GM18502 (cell line): ENCODE results near the gene KCNQ1.
"Not testable (repeated sequence)": the region's sequence is repeated elsewhere in the genome, so short reads cannot be mapped to it uniquely, and the experiment has no call there.

Experiments used
- ATAC-seq: cut with Tn5 transposase; IDR thresholded peaks from one replicate; pipeline ENCODE4 v1.9.1; 2021; ENCODE audit warnings: mild to moderate bottlenecking; ENCODE audit not compliant: unreplicated experiment, poor library complexity

KCNQ1 gene

GRCh38 chr11:2489083-2489482 lies 44.3 kb downstream of the KCNQ1 start:
- ATAC-seq: no peak

GRCh38 chr11:2497951-2498350 lies 53.1 kb downstream of the KCNQ1 start:
- not testable (repeated sequence) for ATAC-seq

- no peak for ATAC-seq
Measured at GRCh38 chr11:2498750-2499149, 53.9 kb downstream of the KCNQ1 start.

- ATAC-seq: no peak
Measured at GRCh38 chr11:2507212-2507901, 62.5 kb downstream of the KCNQ1 start.

GRCh38 chr11:2507945-2508749 lies 63.3 kb downstream of the KCNQ1 start:
- ATAC-seq: no peak

- no peak for ATAC-seq
Measured at GRCh38 chr11:2508793-2509192, 64.0 kb downstream of the KCNQ1 start.

- ATAC-seq: no peak
Measured at GRCh38 chr11:2509481-2510001, 64.7 kb downstream of the KCNQ1 start.

- ATAC-seq: no peak
Measured at GRCh38 chr11:2510626-2511402, 66.0 kb downstream of the KCNQ1 start.

- ATAC-seq: no peak
Measured at GRCh38 chr11:2511421-2512369, 66.9 kb downstream of the KCNQ1 start.

- no peak for ATAC-seq
Measured at GRCh38 chr11:2512431-2513407, 67.9 kb downstream of the KCNQ1 start.

- ATAC-seq: no peak
Measured at GRCh38 chr11:2513441-2513840, 68.6 kb downstream of the KCNQ1 start.

- ATAC-seq: no peak
Measured at GRCh38 chr11:2515401-2516275, 70.8 kb downstream of the KCNQ1 start.

GRCh38 chr11:2516276-2517015 lies 71.6 kb downstream of the KCNQ1 start:
- ATAC-seq: no peak

- no peak for ATAC-seq
Measured at GRCh38 chr11:2517016-2517385, 72.2 kb downstream of the KCNQ1 start.

- ATAC-seq: no peak
Measured at GRCh38 chr11:2517386-2518064, 72.7 kb downstream of the KCNQ1 start.
